Left renal cortex interstitium (tissue), 4 donors: ENCODE measurements around the gene OR12D2. TPM values are rescaled to one million over a fixed set of nuclear protein-coding genes. Genes with fewer than 3 reads are reported as not detected.

Experiments used
- polyA plus RNA-seq, 4 donors: library from polyadenylated mRNA; unstranded; fragments of 120-200 nt; gene quantifications; one replicate each; pipeline ENCODE4 v1.2.1, GENCODE V29; 2013; ENCODE audit not compliant: insufficient read length in 4 of 4

Gene OR12D2
- polyA plus RNA-seq, 4 donors: not detected

Other genes with a start within 250 kb of the OR12D2 start
- not detected for gene OR2J2, start 224.7 kb upstream of the OR12D2 start, polyA plus RNA-seq
- under 1 TPM; 0.03 to 0.11 (median 0.07) TPM for gene OR14J1, start 93.9 kb upstream of the OR12D2 start, polyA plus RNA-seq
- not detected for gene OR5V1, start 26.8 kb upstream of the OR12D2 start, polyA plus RNA-seq
- not detected for gene OR12D3, start 20.3 kb upstream of the OR12D2 start, polyA plus RNA-seq
- gene OR12D1, start 19.3 kb downstream of the OR12D2 start, polyA plus RNA-seq: not detected
- gene OR10C1, start 43.7 kb downstream of the OR12D2 start, polyA plus RNA-seq: not detected
- gene OR11A1, start 61.4 kb downstream of the OR12D2 start, polyA plus RNA-seq: not detected
- not detected for gene OR2H1, start 61.5 kb downstream of the OR12D2 start, polyA plus RNA-seq
- gene MAS1L, start 92.3 kb downstream of the OR12D2 start, polyA plus RNA-seq: not detected
- 1 to 10 TPM in 2 of 4 donors, under 1 TPM in 2; 0.62 to 1.4 (median 1.0) TPM for gene UBD, start 164.1 kb downstream of the OR12D2 start, polyA plus RNA-seq
- under 1 TPM in 2 of 4 donors, not detected in 2; 0.22 to 0.25 TPM for gene OR2H2, start 189.5 kb downstream of the OR12D2 start, polyA plus RNA-seq
- 100 to 1,000 TPM in 2 of 4 donors, 10 to 100 TPM in 2; 33.2 to 114 (median 74.1) TPM for gene GABBR1, start 237.6 kb downstream of the OR12D2 start, polyA plus RNA-seq